ENCODE data around the gene IPO8. TPM values are rescaled to one million over a fixed set of nuclear protein-coding genes. Genes with fewer than 3 reads are reported as not detected.

Gene IPO8
- total RNA-seq, 3 donors from 2014 or later, result 47.2 to 52.7 (median 51.9) TPM

GRCh38 chr12:30698346-30698745, 2.7 kb upstream of the IPO8 start:
- no peak for ATAC-seq
- Mint-ChIP-seq H3K9me3 (no peaks in the 10 kb centered on the region), H3K4me3 (no peak overlapping the region), H3K27me3 (ENCODE audit: low read depth) (no peaks in the 10 kb centered on the region), H3K4me1 (ENCODE audit: low read depth) (peaks cover 20% of the 10 kb centered on the region), H3K36me3 (ENCODE audit: insufficient read depth) (no peaks in the 10 kb centered on the region)
- no peak for DNase-seq

GRCh38 chr12:30696943-30697342, 1.3 kb upstream of the IPO8 start:
- no peak for ATAC-seq
- no peak overlapping the region for H3K4me3 Mint-ChIP-seq

GRCh38 chr12:30696486-30696885, 817 bp upstream of the IPO8 start:
- Mint-ChIP-seq H3K27me3 (ENCODE audit: low read depth) (no peaks in the 10 kb centered on the region), H3K9me3 (no peaks in the 10 kb centered on the region), H3K4me1 (ENCODE audit: low read depth) (peaks cover 35% of the 10 kb centered on the region), H3K36me3 (ENCODE audit: insufficient read depth) (no peaks in the 10 kb centered on the region), H3K4me3 (peak overlapping the region; percentile 96)
- ATAC-seq (no peak), DNase-seq (no peak)

More at GRCh38 chr12:30696943-30697342, 1.3 kb upstream of the IPO8 start:
- Mint-ChIP-seq H3K27me3 (ENCODE audit: low read depth) (no peaks in the 10 kb centered on the region), H3K36me3 (ENCODE audit: insufficient read depth) (no peaks in the 10 kb centered on the region), H3K9me3 (no peaks in the 10 kb centered on the region), H3K4me1 (ENCODE audit: low read depth) (peaks cover 33% of the 10 kb centered on the region)
- DNase-seq, result no peak

- H3K4me3 Mint-ChIP-seq, result peak overlapping the region; percentile 96
- ATAC-seq, result peak; percentile 27 to 33
- no peaks in the 10 kb centered on the region for H3K36me3 Mint-ChIP-seq (ENCODE audit: insufficient read depth)
Observed at GRCh38 chr12:30696103-30696408, 387 bp upstream of the IPO8 start.

GRCh38 chr12:30694412-30695198, 1.1 kb downstream of the IPO8 start:
- Mint-ChIP-seq H3K4me1 (ENCODE audit: low read depth) (peaks cover 42% of the 10 kb centered on the region), H3K9me3 (no peaks in the 10 kb centered on the region), H3K27me3 (ENCODE audit: low read depth) (no peaks in the 10 kb centered on the region), H3K4me3 (peak overlapping the region; percentile 96), H3K36me3 (ENCODE audit: insufficient read depth) (peaks cover 5% of the 10 kb centered on the region)
- peak; percentile 5 to 12 for ATAC-seq
- no peak for DNase-seq

More at GRCh38 chr12:30696103-30696408, 387 bp upstream of the IPO8 start:
- Mint-ChIP-seq H3K4me1 (ENCODE audit: low read depth) (peaks cover 39% of the 10 kb centered on the region), H3K27me3 (ENCODE audit: low read depth) (no peaks in the 10 kb centered on the region), H3K9me3 (no peaks in the 10 kb centered on the region)
- no peak for DNase-seq

- Mint-ChIP-seq H3K4me1 (ENCODE audit: low read depth) (peaks cover 43% of the 10 kb centered on the region), H3K27me3 (ENCODE audit: low read depth) (no peaks in the 10 kb centered on the region)
Observed at GRCh38 chr12:30692470-30692869, 3.2 kb downstream of the IPO8 start.

GRCh38 chr12:30691122-30691879, 4.4 kb downstream of the IPO8 start:
- no peak for DNase-seq
- H3K4me3 Mint-ChIP-seq, result no peak overlapping the region
- H3K9me3 Mint-ChIP-seq, result no peaks in the 10 kb centered on the region
- peaks cover 10% of the 10 kb centered on the region for H3K36me3 Mint-ChIP-seq (ENCODE audit: insufficient read depth)
- peaks cover 44% of the 10 kb centered on the region for H3K4me1 Mint-ChIP-seq (ENCODE audit: low read depth)
- ATAC-seq, result no peak
- no peaks in the 10 kb centered on the region for H3K27me3 Mint-ChIP-seq (ENCODE audit: low read depth)

More at GRCh38 chr12:30692470-30692869, 3.2 kb downstream of the IPO8 start:
- H3K9me3 Mint-ChIP-seq, result no peaks in the 10 kb centered on the region
- H3K36me3 Mint-ChIP-seq (ENCODE audit: insufficient read depth), result peaks cover 7% of the 10 kb centered on the region
- no peak overlapping the region for H3K4me3 Mint-ChIP-seq
- DNase-seq (no peak), ATAC-seq (no peak)

- H3K27me3 Mint-ChIP-seq (ENCODE audit: low read depth), result no peaks in the 10 kb centered on the region
- DNase-seq, result no peak
- H3K4me3 Mint-ChIP-seq, result no peak overlapping the region
- H3K9me3 Mint-ChIP-seq, result no peaks in the 10 kb centered on the region
- H3K36me3 Mint-ChIP-seq (ENCODE audit: insufficient read depth), result peaks cover 26% of the 10 kb centered on the region
- ATAC-seq, result no peak
- H3K4me1 Mint-ChIP-seq (ENCODE audit: low read depth), result peaks cover 17% of the 10 kb centered on the region
Observed at GRCh38 chr12:30687265-30687986, 8.2 kb downstream of the IPO8 start.

- Mint-ChIP-seq H3K4me3 (no peak overlapping the region), H3K4me1 (ENCODE audit: low read depth) (no peaks in the 10 kb centered on the region), H3K36me3 (ENCODE audit: insufficient read depth) (peaks cover 37% of the 10 kb centered on the region), H3K9me3 (no peaks in the 10 kb centered on the region), H3K27me3 (ENCODE audit: low read depth) (no peaks in the 10 kb centered on the region)
- ATAC-seq (no peak), DNase-seq (no peak)
Observed at GRCh38 chr12:30679241-30679640, 16.4 kb downstream of the IPO8 start.

- no peak for ATAC-seq
- Mint-ChIP-seq H3K27me3 (ENCODE audit: low read depth) (no peaks in the 10 kb centered on the region), H3K9me3 (no peaks in the 10 kb centered on the region), H3K4me1 (ENCODE audit: low read depth) (no peaks in the 10 kb centered on the region), H3K4me3 (no peak overlapping the region), H3K36me3 (ENCODE audit: insufficient read depth) (peaks cover 36% of the 10 kb centered on the region)
- DNase-seq, result no peak
Observed at GRCh38 chr12:30678221-30678620, 17.4 kb downstream of the IPO8 start.

GRCh38 chr12:30661210-30661609, 34.5 kb downstream of the IPO8 start:
- no peak for DNase-seq

GRCh38 chr12:30652034-30652696, 43.5 kb downstream of the IPO8 start:
- Mint-ChIP-seq H3K36me3 (ENCODE audit: insufficient read depth) (peaks cover 21% of the 10 kb centered on the region), H3K27me3 (ENCODE audit: low read depth) (no peaks in the 10 kb centered on the region), H3K4me3 (no peak overlapping the region), H3K4me1 (ENCODE audit: low read depth) (peaks cover 14% of the 10 kb centered on the region), H3K9me3 (no peaks in the 10 kb centered on the region)
- peak in 1 of 2 donors; percentile 43 for ATAC-seq
- no peak for DNase-seq

More at GRCh38 chr12:30661210-30661609, 34.5 kb downstream of the IPO8 start:
- no peaks in the 10 kb centered on the region for H3K4me1 Mint-ChIP-seq (ENCODE audit: low read depth)
- no peak overlapping the region for H3K4me3 Mint-ChIP-seq
- ATAC-seq, result no peak
- H3K27me3 Mint-ChIP-seq (ENCODE audit: low read depth), result no peaks in the 10 kb centered on the region
- no peaks in the 10 kb centered on the region for H3K9me3 Mint-ChIP-seq
- peaks cover 28% of the 10 kb centered on the region for H3K36me3 Mint-ChIP-seq (ENCODE audit: insufficient read depth)

GRCh38 chr12:30646821-30647220, 48.8 kb downstream of the IPO8 start:
- ATAC-seq (no peak), DNase-seq (no peak)
- Mint-ChIP-seq H3K36me3 (ENCODE audit: insufficient read depth) (peaks cover 36% of the 10 kb centered on the region), H3K9me3 (no peaks in the 10 kb centered on the region), H3K4me3 (no peak overlapping the region), H3K4me1 (ENCODE audit: low read depth) (peaks cover 6% of the 10 kb centered on the region), H3K27me3 (ENCODE audit: low read depth) (no peaks in the 10 kb centered on the region)

GRCh38 chr12:30643366-30643765, 52.3 kb downstream of the IPO8 start:
- Mint-ChIP-seq H3K9me3 (no peaks in the 10 kb centered on the region), H3K36me3 (ENCODE audit: insufficient read depth) (peaks cover 35% of the 10 kb centered on the region), H3K4me1 (ENCODE audit: low read depth) (no peaks in the 10 kb centered on the region), H3K27me3 (ENCODE audit: low read depth) (no peaks in the 10 kb centered on the region), H3K4me3 (no peak overlapping the region)
- ATAC-seq, result no peak
- no peak for DNase-seq
